HG03342 (cell line): Measurements from ENCODE around the gene MXI1.
"Not testable (repeated sequence)": the region's sequence is repeated elsewhere in the genome, so short reads cannot be mapped to it uniquely, and the experiment has no call there.

Source experiments
- ATAC-seq: cut with Tn5 transposase; IDR thresholded peaks from one replicate; pipeline ENCODE4 v1.9.1; 2021; ENCODE audit warnings: mild to moderate bottlenecking, moderate library complexity; ENCODE audit not compliant: unreplicated experiment

MXI1 gene

GRCh38 chr10:110272995-110273394 lies 65.6 kb downstream of the MXI1 start:
- ATAC-seq: not testable (repeated sequence)

- peak; percentile 49 for ATAC-seq
Measured at GRCh38 chr10:110273474-110273873, 66.1 kb downstream of the MXI1 start.

GRCh38 chr10:110274072-110274627 lies 66.7 kb downstream of the MXI1 start:
- ATAC-seq: no peak

- no peak for ATAC-seq
Measured at GRCh38 chr10:110274647-110275046, 67.2 kb downstream of the MXI1 start.

- no peak for ATAC-seq
Measured at GRCh38 chr10:110275128-110275729, 67.8 kb downstream of the MXI1 start.

GRCh38 chr10:110276603-110277002 lies 69.2 kb downstream of the MXI1 start:
- ATAC-seq: no peak

- ATAC-seq: no peak
Measured at GRCh38 chr10:110277591-110277990, 70.2 kb downstream of the MXI1 start.

GRCh38 chr10:110278562-110279406 lies 71.4 kb downstream of the MXI1 start:
- no peak for ATAC-seq

- ATAC-seq: peak; percentile 51
Measured at GRCh38 chr10:110279407-110279986, 72.1 kb downstream of the MXI1 start.

- no peak for ATAC-seq
Measured at GRCh38 chr10:110284262-110284661, 76.9 kb downstream of the MXI1 start.

GRCh38 chr10:110285501-110285900 lies 78.1 kb downstream of the MXI1 start:
- ATAC-seq: no peak

- ATAC-seq: no peak
Measured at GRCh38 chr10:110286841-110287240, 79.4 kb downstream of the MXI1 start.

- no peak for ATAC-seq
Measured at GRCh38 chr10:110296966-110297365, 89.6 kb downstream of the MXI1 start.

GRCh38 chr10:110300486-110300986 lies 93.1 kb downstream of the MXI1 start:
- no peak for ATAC-seq

- no peak for ATAC-seq
Measured at GRCh38 chr10:110303681-110304080, 96.3 kb downstream of the MXI1 start.

GRCh38 chr10:110304394-110304779 lies 97.0 kb downstream of the MXI1 start:
- peak; percentile 33 for ATAC-seq

- ATAC-seq: peak; percentile 89
Measured at GRCh38 chr10:110304780-110305421, 97.5 kb downstream of the MXI1 start, which contains the start of gene SMNDC1. SMNDC1 (minus strand) TSS chr10:110304920; CDS start chr10:110303587, 1,333 bp downstream.

- ATAC-seq: peak; percentile 50
Measured at GRCh38 chr10:110305767-110306451, 98.5 kb downstream of the MXI1 start.

- no peak for ATAC-seq
Measured at GRCh38 chr10:110306452-110306768, 99.0 kb downstream of the MXI1 start.

- ATAC-seq: no peak
Measured at GRCh38 chr10:110307805-110308204, 100.4 kb downstream of the MXI1 start.
